Cardiac fibroblast (primary cell): ENCODE measurements around the gene S100B.
A peak's percentile ranks its signal among the peaks of the same experiment; 100 is the strongest.
"Not testable (repeated sequence)": the region's sequence is repeated elsewhere in the genome, so short reads cannot be mapped to it uniquely, and the experiment has no call there.

Source experiments
- DNase-seq, 2 donors: peaks; one replicate each; pipeline versions ENCODE4 v3.0.0 to v3.0.0-alpha.2; 2010; ENCODE audit warnings: low read depth in 2 of 2
- H3K4me3 ChIP-seq, 2 donors: replicated peaks in 1 of 2; 1 replicate in 1 of 2; 2 replicates in 1 of 2; pipeline ENCODE4 v1.5.1; 2011; ENCODE audit warnings: low read depth in 2 of 2, low read length in 2 of 2, mild to moderate bottlenecking in 2 of 2, moderate library complexity in 1 of 2
- CTCF ChIP-seq: IDR thresholded peaks from one replicate; pipeline ENCODE4 v1.5.1; 2011; ENCODE audit warnings: low read depth, mild to moderate bottlenecking, low read length, inconsistent platforms

Gene S100B

DNA sequence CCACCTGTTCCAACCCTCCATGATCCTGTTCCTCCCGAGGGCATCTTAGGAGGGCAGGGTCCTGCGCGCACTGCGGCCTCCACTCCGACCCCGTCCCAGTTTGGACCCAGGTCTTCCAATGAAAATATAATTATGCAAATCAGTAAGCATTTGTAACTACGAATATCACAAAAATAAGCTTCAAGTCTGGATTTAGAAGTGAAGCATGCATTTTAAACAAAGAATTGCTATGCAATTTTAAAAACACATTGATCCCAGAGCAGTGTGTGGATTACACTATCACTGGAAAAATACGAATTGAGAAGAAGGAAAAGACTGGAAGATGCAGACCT is 31.3 kb upstream of the S100B start:
- TF ChIP-seq CTCF = no peak
- peak overlapping the region; percentile 84 to 100 for H3K4me3 ChIP-seq
- no peak for DNase-seq

DNA sequence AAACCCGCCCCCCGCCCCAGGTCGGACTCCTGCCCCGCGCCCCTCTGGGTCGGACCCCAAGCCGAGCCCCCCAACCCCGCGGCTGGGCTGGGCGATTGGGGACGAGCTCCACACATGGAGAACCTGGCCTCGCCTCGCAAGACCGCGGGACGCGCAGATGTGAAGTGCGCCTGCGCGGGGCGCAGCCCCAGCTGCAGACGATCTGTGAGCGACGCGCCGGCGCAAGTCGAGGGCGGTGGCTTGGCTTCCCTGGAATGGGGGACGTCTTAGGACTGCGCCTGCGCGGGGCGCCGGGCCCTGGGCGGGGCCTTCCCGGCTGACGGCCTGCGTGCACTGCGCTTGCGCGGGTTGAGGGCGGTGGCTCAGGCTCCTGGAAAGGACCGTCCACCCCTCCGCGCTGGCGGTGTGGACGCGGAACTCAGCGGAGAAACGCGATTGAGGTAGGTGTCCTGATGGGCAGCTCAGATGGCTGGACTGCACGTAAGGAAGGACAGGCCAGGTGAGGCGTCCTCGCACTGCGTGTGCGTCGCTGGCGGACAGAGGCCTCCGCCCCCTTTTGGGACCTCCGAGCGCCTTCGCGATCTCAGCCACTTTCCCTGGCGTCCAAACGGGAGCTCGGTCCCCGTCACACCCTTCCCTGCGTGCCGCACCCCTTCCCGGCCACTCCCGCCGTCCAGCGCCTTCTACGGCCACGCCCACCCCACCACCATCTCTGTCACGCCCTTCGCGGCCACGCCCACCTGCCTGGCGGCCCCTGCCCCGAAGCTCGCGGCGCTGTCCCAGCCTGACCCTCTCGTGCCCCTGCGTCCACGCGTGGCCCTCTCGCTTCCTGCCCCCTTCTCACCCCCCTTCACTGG is 30.7 kb upstream of the S100B start, which contains the start of gene PRMT2:
TSS of gene PRMT2 (plus strand) at position 351 of the 857 bp plus-strand sequence. CDS start 1,278 bp downstream, outside the sequence.
- no peak for TF ChIP-seq CTCF
- H3K4me3 ChIP-seq = peak within 1 kb of the TSS; percentile 84 to 100
- peak; percentile 97 to 98 for DNase-seq

DNA sequence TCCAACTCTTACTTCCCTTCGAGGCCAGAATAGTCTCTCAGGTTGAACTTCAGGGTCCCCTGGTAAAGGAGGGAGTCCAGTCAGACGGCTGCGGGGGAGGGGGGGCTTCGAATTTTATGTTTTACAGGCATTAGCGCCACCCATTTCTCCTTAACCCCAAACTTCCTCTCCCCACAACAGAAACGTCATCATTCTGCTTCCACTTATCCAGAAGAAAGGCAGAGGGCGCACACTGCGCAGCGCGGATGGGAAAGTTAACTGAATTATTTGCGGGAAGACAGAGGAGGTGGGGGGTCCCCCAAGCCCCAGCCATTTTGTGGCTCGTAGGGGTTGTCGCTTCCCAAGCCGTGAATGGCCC is 30.1 kb upstream of the S100B start:
- H3K4me3 ChIP-seq = peak overlapping the region; percentile 84 to 100
- TF ChIP-seq CTCF = no peak
- DNase-seq = peak; percentile 89 to 91

DNA sequence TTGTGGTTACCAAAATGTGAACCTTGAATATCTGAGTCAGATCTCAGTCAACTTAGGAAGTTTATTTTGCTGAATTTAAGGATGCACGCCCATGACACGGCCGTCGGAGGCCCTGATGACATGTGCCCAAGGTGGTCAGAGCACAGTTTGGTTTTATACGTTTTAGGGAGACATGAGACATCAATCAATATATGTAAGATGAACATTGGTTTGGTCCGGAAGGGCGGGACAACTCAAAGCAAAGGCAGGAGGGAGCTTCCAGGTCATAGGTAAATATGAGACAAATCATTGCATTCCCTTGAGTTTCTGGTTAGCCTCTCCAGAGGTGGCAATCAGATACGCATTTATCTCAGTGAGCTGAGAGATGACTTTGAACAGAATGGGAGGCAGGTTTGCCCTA is 29.5 kb upstream of the S100B start:
- DNase-seq = no peak
- TF ChIP-seq CTCF = no peak

GRCh38 chr21:46633566-46633965 is 28.7 kb upstream of the S100B start:
- H3K4me3 ChIP-seq = no peak overlapping the region
- DNase-seq = no peak
- TF ChIP-seq CTCF = no peak

More for the DNA sequence above, 29.5 kb upstream of the S100B start:
- no peak overlapping the region for H3K4me3 ChIP-seq

DNA sequence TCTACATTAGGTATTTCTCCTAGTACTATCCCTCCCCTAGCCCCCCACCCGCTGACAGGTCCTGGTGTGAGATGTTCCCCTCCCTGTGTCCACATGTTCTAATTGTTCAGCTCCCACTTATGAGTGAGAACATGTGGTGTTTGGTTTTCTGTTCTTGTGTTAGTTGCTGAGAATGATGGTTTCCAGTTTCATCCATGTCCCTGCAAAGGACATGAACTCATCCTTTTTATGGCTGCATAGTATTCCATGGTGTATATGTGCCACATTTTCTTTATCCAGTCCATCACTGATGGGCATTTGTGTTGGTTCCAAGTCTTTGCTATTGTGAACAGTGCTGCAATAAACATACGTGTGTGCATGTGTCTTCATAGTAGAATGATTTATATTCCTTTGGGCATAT is 26.0 kb upstream of the S100B start:
- not testable (repeated sequence) for DNase-seq, H3K4me3 ChIP-seq

DNA sequence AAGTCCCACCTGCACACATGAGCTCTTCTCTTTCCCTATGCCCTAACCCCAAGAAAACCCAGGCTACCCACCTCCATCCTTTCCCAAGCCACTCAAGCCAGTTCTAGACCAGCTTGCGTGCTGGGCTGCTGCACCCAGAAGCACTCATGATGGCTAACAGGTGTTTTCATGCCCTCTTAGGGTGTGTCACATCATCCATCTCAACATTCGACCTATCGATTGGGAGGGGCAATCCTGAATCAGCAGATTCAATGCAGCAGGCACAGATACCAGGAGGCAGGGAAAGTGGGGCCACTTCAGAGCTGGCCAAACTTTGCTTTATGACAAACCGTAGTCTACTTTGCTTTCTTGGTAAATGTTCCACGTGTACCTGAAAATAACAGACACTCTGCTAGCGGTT is 24.0 kb upstream of the S100B start:
- no peak for DNase-seq
- TF ChIP-seq CTCF = no peak
- no peak overlapping the region for H3K4me3 ChIP-seq
